Caco-2 (cell line): ENCODE results near the gene GET3. TPM values are rescaled to one million over a fixed set of nuclear protein-coding genes. Genes with fewer than 3 reads are reported as not detected.

Experiments
- BruUV-seq: library from RNA; stranded (reverse); fragments of 400-500 nt; replicated peaks from 2 replicates; lab custom pipeline; 2021; lab: Mats Ljungman, UMichigan
- CTCF ChIA-PET: fragments of 300-600 bp; sonication (Branson Sonifier 250); formaldehyde crosslinking; loops from one replicate; lab custom pipeline; 2022; ENCODE audit warnings: antibody characterized with exemption; lab: Charles Lee
- POLR2A ChIA-PET: fragments of 300-600 bp; sonication (Branson Sonifier 250); formaldehyde crosslinking; loops from one replicate; lab custom pipeline; 2022; ENCODE audit warnings: antibody characterized with exemption; lab: Charles Lee
- DNase-seq, 2 experiments: peaks; one replicate each; pipeline versions ENCODE4 v3.0.0 to v3.0.0-alpha.2; 2020 to 2022
- H3K27me3 ChIP-seq: replicated peaks from 2 replicates; pipeline ENCODE4 v1.6.0; 2011; ENCODE audit warnings: low read length; ENCODE audit not compliant: control insufficient read depth, insufficient read depth
- H3K36me3 ChIP-seq: 2 replicates; pipeline ENCODE4 v1.5.1; 2011; ENCODE audit warnings: low read length; ENCODE audit not compliant: control insufficient read depth, insufficient read depth
- H3K4me1 ChIP-seq: fragments of 250-450 bp; sonication (Bioruptor Pico); 2 replicates; pipeline ENCODE4 v1.5.1; 2020; ENCODE audit warnings: mild to moderate bottlenecking
- H3K4me3 ChIP-seq: 2 replicates; pipeline ENCODE4 v1.5.1; 2011; ENCODE audit warnings: low read depth, mild to moderate bottlenecking, control low read depth, low read length
- H3K9me3 ChIP-seq: fragments of 250-450 bp; sonication (Bioruptor Pico); 2 replicates; pipeline ENCODE4 v1.5.1; 2020; ENCODE audit warnings: mild to moderate bottlenecking, moderate library complexity
- H3K27ac Mint-ChIP-seq: one replicate; pipeline ENCODE4 v1.8.0; 2022; ENCODE audit warnings: mixed read lengths; ENCODE audit not compliant: unreplicated experiment
- H3K27me3 Mint-ChIP-seq: one replicate; pipeline ENCODE4 v1.8.0; 2022; ENCODE audit warnings: mixed read lengths; ENCODE audit not compliant: insufficient read depth, unreplicated experiment
- H3K36me3 Mint-ChIP-seq: one replicate; pipeline ENCODE4 v1.8.0; 2022; ENCODE audit warnings: mild to moderate bottlenecking, mixed read lengths; ENCODE audit not compliant: insufficient read depth, unreplicated experiment
- H3K4me1 Mint-ChIP-seq: one replicate; pipeline ENCODE4 v1.8.0; 2022; ENCODE audit warnings: low read depth, mixed read lengths; ENCODE audit not compliant: unreplicated experiment
- H3K4me3 Mint-ChIP-seq: one replicate; pipeline ENCODE4 v1.8.0; 2022; ENCODE audit warnings: mild to moderate bottlenecking, moderate library complexity, mixed read lengths; ENCODE audit not compliant: unreplicated experiment
- H3K9me3 Mint-ChIP-seq: one replicate; pipeline ENCODE4 v1.8.0; 2022; ENCODE audit warnings: mixed read lengths; ENCODE audit not compliant: unreplicated experiment
- intact Hi-C: fragments of 100-400 bp; cut with micrococcal nuclease; formaldehyde crosslinking; loops from one replicate; pipeline ENCODE4 v1.10.0; 2022; ENCODE audit not compliant: unreplicated experiment
- total RNA-seq: library from RNA; stranded (reverse); gene quantifications from 2 replicates; pipeline ENCODE4 v1.2.3, GENCODE V29; 2022
- TF ChIP-seq, protein P1 (sequence below), 2 experiments: fragments of 200-600 bp in 1 of 2; IDR thresholded peaks; 1 replicate in 1 of 2; 2 replicates in 1 of 2; pipeline versions ENCODE4 v1.5.1 to v1.8.0; 2011 to 2022; ENCODE audit warnings: antibody characterized with exemption in 1 of 2, control low read depth in 1 of 2, inconsistent platforms in 1 of 2, low read depth in 1 of 2, low read length in 1 of 2, mild to moderate bottlenecking in 1 of 2, moderate library complexity in 1 of 2; ENCODE audit not compliant: insufficient read depth in 1 of 2, severe bottlenecking in 1 of 2, unreplicated experiment in 1 of 2

GET3 gene
- total RNA-seq, 1 experiment from 2014 or later, result 57.1 TPM

GRCh38 chr19:12770922-12771321 is 33.6 kb downstream of the GET3 start:
- peaks cover 7% of the 10 kb centered on the region for H3K4me1 ChIP-seq
- ChIA-PET CTCF (no interaction called here), POLR2A (no interaction called here)
- Mint-ChIP-seq H3K4me1 (peaks cover 13% of the 10 kb centered on the region), H3K36me3 (peaks cover 32% of the 10 kb centered on the region), H3K9me3 (no peaks in the 10 kb centered on the region), H3K27me3 (no peaks in the 10 kb centered on the region), H3K27ac (no peak overlapping the region), H3K4me3 (no peak overlapping the region)
- intact Hi-C loops, result no loop called here
- H3K9me3 ChIP-seq, result no peaks in the 10 kb centered on the region
- no peaks in the 10 kb centered on the region for H3K27me3 ChIP-seq
- H3K36me3 ChIP-seq, result no peaks in the 10 kb centered on the region; the same call in none of the 2 replicates
- no peak overlapping the region for H3K4me3 ChIP-seq
- DNase-seq, result no peak
- TF ChIP-seq, protein P1, sequence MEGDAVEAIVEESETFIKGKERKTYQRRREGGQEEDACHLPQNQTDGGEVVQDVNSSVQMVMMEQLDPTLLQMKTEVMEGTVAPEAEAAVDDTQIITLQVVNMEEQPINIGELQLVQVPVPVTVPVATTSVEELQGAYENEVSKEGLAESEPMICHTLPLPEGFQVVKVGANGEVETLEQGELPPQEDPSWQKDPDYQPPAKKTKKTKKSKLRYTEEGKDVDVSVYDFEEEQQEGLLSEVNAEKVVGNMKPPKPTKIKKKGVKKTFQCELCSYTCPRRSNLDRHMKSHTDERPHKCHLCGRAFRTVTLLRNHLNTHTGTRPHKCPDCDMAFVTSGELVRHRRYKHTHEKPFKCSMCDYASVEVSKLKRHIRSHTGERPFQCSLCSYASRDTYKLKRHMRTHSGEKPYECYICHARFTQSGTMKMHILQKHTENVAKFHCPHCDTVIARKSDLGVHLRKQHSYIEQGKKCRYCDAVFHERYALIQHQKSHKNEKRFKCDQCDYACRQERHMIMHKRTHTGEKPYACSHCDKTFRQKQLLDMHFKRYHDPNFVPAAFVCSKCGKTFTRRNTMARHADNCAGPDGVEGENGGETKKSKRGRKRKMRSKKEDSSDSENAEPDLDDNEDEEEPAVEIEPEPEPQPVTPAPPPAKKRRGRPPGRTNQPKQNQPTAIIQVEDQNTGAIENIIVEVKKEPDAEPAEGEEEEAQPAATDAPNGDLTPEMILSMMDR (IDR thresholded peaks at IDR 0.05; ENCODE audit: insufficient read depth in 1 of 2, low read depth in 1 of 2, low read length in 1 of 2, severe bottlenecking in 1 of 2, unreplicated experiment in 1 of 2), result no peak
- no TSS peak for BruUV-seq

GRCh38 chr19:12772323-12772722 is 35.0 kb downstream of the GET3 start:
- Mint-ChIP-seq H3K27me3 (no peaks in the 10 kb centered on the region), H3K9me3 (no peaks in the 10 kb centered on the region), H3K27ac (no peak overlapping the region), H3K36me3 (peaks cover 28% of the 10 kb centered on the region), H3K4me1 (peaks cover 13% of the 10 kb centered on the region), H3K4me3 (no peak overlapping the region)
- H3K4me3 ChIP-seq, result no peak overlapping the region
- intact Hi-C loops, result no loop called here
- DNase-seq, result no peak
- H3K4me1 ChIP-seq, result peaks cover 7% of the 10 kb centered on the region
- ChIA-PET CTCF (interaction anchor here (1.0 to 1.2 kb wide), 2 partner anchors 12 to 15 kb away, joined by 3 read pairs; no protein-coding TSS in a partner anchor), POLR2A (no interaction called here)
- no TSS peak for BruUV-seq
- no peaks in the 10 kb centered on the region for H3K9me3 ChIP-seq
- TF ChIP-seq, protein P1 (IDR thresholded peaks at IDR 0.05; ENCODE audit: insufficient read depth in 1 of 2, low read depth in 1 of 2, low read length in 1 of 2, severe bottlenecking in 1 of 2, unreplicated experiment in 1 of 2), result no peak
- no peaks in the 10 kb centered on the region for H3K27me3 ChIP-seq
- no peaks in the 10 kb centered on the region; the same call in none of the 2 replicates for H3K36me3 ChIP-seq

GRCh38 chr19:12773571-12773970 is 36.3 kb downstream of the GET3 start:
- CTCF ChIA-PET, result interaction anchor here (0.6 to 1.2 kb wide), 5 partner anchors 13 to 611 kb away, joined by 3 to 5 read pairs (median 3); partner anchors contain the start of gene ZNF136
- no peaks in the 10 kb centered on the region for H3K27me3 Mint-ChIP-seq
- Histone ChIP-seq H3K4me1 (peaks cover 7% of the 10 kb centered on the region), H3K36me3 (no peaks in the 10 kb centered on the region; the same call in 1 of the 2 replicates), H3K27me3 (no peaks in the 10 kb centered on the region), H3K9me3 (no peaks in the 10 kb centered on the region), H3K4me3 (no peak overlapping the region)
- H3K9me3 Mint-ChIP-seq, result no peaks in the 10 kb centered on the region
- no peak overlapping the region for H3K27ac Mint-ChIP-seq
- H3K36me3 Mint-ChIP-seq, result peaks cover 33% of the 10 kb centered on the region
- peaks cover 13% of the 10 kb centered on the region for H3K4me1 Mint-ChIP-seq
- intact Hi-C loops, result no loop called here
- POLR2A ChIA-PET, result interaction anchor here (0.6 to 1.0 kb wide), 2 partner anchors 18 to 194 kb away, joined by 3 read pairs; partner anchors contain the start of gene JUNB
- no TSS peak for BruUV-seq
- no peak overlapping the region for H3K4me3 Mint-ChIP-seq
- no peak for DNase-seq
- TF ChIP-seq, protein P1 (IDR thresholded peaks at IDR 0.05; ENCODE audit: insufficient read depth in 1 of 2, low read depth in 1 of 2, low read length in 1 of 2, severe bottlenecking in 1 of 2, unreplicated experiment in 1 of 2), result no peak
